Astrocyte of the hippocampus (primary cell): ENCODE data around the gene ZBTB47.

Source experiments
- DNase-seq: peaks from one replicate; pipeline ENCODE4 v3.0.0; 2011; ENCODE audit warnings: low read depth, low spot score

ZBTB47 gene

DNA sequence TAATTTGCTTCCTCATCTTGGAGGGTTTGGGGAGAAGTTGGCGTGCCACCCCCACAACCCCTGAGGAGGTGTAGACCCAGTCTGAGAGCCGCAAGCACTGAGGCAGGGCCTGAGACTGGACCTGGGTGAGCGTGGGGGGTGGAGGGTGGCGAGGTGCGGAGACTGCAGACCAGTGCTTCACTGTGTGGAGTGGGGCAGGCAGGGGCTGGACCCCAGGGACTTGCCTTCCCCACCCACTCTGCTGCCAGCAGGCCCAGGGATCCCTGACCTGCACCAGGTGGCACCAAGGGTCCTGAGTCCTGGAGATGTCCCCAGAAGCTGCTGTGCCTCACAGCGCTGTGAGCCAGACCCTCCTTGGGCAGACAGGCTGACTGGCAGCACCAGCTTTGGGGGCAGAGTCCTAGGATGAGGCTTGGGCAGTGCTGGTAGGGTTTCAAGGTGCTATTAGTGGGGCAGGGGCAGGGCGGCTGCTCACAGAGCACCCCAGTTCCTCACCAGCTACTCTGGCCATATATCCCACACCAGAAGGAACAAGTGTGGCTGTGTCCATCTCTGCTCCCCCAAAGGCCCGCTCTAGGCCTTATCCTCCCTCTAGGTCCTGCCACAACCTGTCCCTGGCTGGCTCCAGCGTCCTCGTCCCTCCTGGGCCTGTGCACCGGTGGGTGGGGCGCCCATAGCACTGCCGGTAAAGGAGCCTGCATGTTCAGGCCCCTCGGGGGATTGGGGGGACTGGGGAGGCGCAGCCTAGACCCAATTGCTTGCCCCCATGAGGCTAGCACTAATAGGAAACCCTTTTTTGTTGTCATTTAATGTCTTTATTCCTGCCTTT, 11.8 kb downstream of the ZBTB47 start:
- peak; percentile 0 for DNase-seq

- peak; percentile 0 for DNase-seq
These were observed 12.5 kb downstream of the ZBTB47 start for GRCh38 chr3:42666022-42666421.

DNA sequence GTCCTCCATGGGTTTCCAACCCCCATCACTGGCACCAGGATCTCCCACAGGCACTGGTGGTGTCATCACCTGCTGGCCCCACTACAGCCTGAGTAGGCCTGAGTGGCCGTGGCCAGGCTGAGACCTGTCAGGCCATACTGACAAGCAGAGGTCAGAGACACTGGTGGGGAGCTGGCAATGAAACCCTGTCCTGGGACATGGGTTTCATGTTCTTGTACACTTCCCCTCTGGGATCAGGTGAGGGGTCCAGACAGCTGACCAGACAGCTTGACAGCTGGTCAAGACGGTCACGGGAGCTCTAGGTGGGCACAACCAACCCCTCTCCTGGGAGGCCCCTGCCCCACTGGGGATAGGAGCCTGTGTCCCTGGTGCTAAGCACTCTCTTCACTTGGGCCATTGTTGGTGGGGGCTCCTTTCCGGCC, 13.1 kb downstream of the ZBTB47 start:
- no peak for DNase-seq

DNA sequence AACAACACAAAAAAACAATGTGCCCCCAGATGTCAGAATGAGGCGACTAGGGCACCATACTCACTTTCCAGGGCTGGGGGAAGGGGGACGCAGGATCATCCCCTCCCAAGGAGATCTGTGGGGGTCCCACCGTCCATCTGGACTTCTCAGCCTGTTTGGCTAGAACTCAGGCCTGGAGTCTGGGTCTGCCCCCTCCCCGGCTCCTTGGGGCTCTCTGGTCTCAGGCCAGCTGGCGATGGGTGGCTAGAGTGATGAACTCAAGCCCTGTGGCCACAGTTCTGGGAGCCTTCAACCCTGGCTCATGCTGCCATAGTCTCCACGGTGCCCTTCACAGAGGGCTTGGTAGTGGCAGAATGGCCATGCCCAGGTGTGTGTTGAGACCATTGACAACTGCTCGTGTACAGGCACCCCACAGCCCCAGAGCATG, 13.6 kb downstream of the ZBTB47 start:
- DNase-seq = no peak

DNA sequence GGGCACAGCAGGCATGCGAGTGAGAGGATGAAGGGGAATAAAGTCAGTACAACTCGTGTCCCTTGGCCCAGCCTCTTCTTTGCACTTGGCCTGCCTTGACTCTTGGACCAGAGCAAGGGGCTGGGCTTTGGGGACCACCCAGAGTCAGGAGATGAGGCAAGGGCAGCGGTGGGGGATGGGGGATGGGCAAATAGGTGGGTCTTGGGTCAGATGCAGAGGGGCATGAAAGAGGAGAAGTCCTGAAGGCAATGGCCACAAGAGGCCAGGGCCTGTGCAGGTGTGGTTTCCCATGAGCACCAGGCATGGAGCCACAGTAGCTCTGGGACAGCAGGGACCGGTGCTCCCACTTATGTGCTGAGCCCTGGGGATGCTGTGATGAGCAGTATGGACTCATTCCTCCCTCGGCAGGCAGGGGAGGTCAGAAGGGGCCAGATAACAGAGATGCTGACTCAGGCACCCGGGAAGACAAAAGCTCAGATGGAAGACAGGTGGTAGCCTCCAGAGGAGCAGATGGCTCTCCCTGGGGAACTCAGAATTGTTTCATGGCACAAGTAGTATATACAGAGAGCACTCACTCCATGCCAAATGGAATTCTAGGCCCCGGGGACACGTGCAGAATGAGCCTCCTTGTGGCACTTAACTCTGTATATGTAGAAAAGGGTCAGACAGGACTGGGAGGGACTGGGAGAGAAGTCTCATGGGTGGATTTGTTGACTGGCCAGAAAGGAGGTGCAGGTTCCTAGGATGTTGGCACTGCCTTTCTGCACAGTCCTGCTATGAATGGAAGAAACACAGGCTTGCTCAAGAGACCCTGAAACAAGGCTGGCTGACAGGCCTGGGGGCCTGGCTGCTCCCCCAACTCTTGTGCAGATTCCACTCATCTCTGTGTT, 14.3 kb downstream of the ZBTB47 start:
- DNase-seq = no peak

- DNase-seq = no peak
These were observed 14.9 kb downstream of the ZBTB47 start for GRCh38 chr3:42668413-42668760.

DNA sequence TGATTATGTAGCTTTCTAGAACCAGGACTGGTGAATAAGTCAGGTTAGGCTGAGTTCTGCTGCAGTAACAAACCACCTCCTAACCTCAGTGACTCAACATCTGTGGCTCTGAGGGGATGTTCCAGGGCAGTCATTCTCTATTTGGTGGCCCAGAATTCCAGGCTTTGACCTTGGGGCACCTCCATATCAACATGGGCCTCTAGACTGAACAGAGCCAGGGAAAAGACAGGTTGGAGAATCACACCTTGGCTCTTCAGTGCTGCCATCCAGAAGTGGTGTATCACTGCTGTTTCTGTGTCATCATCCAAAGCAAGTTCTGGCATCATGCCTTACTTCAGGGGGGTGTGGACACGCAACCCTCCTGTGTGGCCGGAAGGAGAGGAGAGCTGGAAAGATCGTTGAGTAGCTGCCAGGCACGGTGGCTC, 15.3 kb downstream of the ZBTB47 start:
- no peak for DNase-seq

DNA sequence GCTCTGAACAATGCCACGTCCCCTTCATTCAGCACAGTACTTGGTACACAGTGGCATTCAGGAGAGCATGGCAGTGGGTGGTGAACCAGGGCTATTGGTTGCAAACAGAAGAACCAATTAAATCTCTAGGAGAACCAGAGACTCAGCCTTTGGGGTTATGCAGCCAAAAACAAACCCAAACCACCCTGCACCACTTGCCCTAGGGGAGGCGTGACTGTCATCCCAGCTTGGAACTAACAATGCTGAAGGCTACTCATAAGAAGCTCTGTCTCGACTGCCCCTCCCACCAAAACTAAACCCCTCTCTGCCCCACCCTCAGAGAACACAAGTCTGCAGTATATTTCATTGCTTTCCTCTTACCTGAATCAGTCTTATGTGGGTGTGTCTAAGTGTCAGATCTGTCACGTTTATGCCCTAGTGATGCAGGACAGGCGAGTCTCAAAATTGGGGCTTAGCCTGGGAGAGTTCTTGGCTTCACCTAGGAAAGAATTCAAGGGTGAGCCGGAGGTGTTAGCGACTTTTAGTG, 16.6 kb downstream of the ZBTB47 start:
- DNase-seq = no peak

DNA sequence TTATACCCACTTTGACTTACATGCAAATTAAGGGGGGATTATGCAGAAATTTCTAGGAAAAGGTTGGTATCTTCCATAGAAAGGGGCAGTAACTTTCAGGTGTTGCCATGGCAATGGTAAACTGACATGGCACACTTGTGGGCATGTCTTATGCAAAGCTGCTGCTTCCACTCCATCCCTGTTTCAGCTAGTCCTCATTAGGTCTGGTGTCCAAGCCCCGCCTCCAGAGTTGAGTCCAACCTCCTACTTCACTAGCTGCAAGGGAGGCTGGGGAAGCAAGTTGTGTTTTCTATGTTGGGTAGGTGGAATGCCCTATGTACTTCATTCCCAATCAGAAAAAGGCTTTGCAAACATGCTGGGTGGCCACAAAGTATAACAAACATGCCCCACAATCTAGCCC, 17.2 kb downstream of the ZBTB47 start:
- DNase-seq = no peak

GRCh38 chr3:42672515-42672914, 19.0 kb downstream of the ZBTB47 start:
- DNase-seq = no peak

- DNase-seq = no peak
These were observed 19.6 kb downstream of the ZBTB47 start for GRCh38 chr3:42673082-42673481.

DNA sequence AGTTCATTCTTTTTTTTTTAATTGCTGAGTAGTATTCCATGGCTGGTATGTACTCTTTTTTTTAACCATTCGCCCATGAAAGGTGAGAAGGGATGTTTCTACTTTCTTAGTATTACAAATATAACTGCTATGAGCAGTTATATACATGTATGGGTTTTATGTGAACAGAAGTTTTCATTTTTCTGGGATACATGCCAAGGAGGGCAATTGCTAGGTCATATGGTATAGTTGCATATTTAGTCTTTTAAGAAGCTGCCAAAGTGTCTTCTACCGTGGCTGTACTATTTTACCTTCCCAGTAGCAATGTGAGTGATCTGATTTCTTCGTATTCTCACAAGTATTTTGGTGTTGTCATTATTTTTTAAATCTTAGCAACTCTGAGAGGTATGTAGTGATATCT, 20.6 kb downstream of the ZBTB47 start:
- no peak for DNase-seq

GRCh38 chr3:42675909-42676308, 22.4 kb downstream of the ZBTB47 start:
- DNase-seq = no peak

DNA sequence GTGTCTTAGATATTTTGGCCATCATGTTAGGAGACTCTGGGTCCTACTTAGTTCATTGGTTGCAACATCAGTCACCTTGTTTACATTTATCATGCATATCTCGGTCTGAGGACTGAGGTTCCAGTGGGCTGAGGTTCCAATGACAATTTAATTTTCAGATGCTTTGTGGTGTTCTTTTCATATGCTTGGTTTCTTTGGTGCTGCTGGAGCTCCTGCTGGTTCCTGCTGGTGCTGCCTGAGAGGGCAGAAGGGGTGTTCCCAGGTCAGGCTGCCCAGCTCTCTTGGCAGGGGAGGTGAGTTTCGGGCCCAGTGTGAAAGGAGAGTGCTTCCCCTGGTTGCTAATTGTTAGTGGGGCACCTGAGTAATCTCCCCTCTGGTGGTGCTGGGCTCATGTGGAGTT, 24.9 kb downstream of the ZBTB47 start:
- DNase-seq = no peak

- no peak for DNase-seq
These were observed 26.8 kb downstream of the ZBTB47 start for GRCh38 chr3:42680271-42680670.

GRCh38 chr3:42680806-42681205, 27.3 kb downstream of the ZBTB47 start:
- DNase-seq = no peak

GRCh38 chr3:42681361-42682038, 28.0 kb downstream of the ZBTB47 start:
- no peak for DNase-seq

GRCh38 chr3:42682301-42683070, 29.0 kb downstream of the ZBTB47 start:
- no peak for DNase-seq

DNA sequence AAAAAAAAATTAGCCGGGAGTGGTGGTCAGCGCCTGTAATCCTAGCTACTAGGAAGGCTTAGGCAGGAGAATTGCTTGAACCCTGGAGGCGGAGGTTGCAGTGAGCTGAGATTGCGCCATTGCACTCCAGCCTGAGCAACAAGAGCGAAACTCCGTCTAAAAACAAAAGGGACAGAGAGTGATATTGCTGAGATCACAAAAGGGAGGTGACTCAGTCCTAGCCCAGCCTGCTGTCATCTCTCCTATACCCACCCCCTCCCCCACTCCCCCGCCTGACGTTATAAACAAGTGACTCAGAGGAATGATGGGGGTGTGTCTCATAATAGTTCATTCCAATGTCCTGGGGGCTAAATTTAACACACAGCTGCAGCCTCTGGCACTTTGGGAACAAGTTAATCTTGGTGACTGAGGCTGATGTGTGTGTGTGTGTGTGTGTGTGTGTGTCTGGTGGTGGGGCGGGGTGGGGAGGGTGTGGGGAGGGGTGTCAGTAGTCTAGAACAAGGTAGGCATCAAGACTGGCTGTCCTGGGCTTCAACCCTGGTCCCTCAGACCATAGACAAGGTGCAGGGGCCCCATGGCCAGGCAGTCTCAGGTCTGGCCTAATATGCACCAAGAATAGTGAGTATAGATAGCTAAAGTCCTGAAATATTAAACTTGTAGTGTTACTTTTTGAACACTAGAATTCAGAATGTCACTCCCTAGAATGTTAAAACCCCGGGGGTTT, 30.5 kb downstream of the ZBTB47 start:
- peak; percentile 83 for DNase-seq

GRCh38 chr3:42684632-42685362, 31.3 kb downstream of the ZBTB47 start:
- DNase-seq = no peak
